ENCODE results near the gene ERO1A. TPM values are rescaled to one million over a fixed set of nuclear protein-coding genes. Genes with fewer than 3 reads are reported as not detected.

Gene ERO1A
- total and polyA plus RNA-seq, 9 of the 15 experiments (the other 6 are each of a cell fraction or from before 2014, with no cell fraction given): 11.0 to 46.2 (median 27.6) TPM

DNA sequence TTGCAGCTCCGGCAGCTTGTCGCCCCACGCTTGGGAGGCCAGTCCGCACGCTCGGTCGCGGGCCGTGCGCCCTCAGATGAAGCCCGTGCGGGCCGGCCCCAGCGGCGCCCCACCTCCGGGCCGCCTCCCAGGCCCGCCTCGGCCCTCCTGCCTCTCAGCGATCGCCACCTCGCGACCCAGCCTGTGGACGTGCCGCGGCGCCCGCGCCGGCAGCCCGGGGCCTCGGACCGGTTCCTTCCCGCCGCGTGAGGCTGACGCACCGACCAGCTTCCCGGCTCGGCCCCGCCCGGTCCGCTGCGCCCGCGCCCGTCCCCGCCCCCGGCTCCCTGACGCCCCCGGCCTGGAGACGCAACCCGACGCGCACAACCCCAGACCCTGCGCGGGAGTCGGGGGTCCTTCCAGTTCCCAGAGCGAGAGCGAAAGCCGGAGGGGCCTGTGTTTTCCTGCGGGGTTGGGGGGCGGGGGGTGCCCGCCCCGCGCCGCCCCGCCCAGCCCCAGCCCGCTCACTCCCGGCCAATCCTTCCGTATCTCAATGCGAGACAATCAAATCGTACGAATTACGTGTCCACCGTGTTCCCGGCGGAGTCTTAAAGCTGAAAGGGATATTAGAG lies at the start of gene ERO1A (continued):
- no peak for TF ChIP-seq KDM5B (IDR thresholded peaks at IDR 0.05; ENCODE audit: insufficient replicate concordance, low read depth, low read length)
- TF ChIP-seq STAT5A (IDR thresholded peaks at IDR 0.05; ENCODE audit: borderline replicate concordance, low read length): no peak
- TF ChIP-seq ZNF436 (CRISPR knock-in tag; IDR thresholded peaks at IDR 0.05): no peak
- TF ChIP-seq SAP30 (IDR thresholded peaks at IDR 0.05; ENCODE audit: borderline replicate concordance, insufficient read depth, low read depth, low read length, poor library complexity, severe bottlenecking): no peak
- TF ChIP-seq CBFA2T2 (conservative IDR thresholded peaks at IDR 0.05): no peak
- no peak for TF ChIP-seq NELFE (IDR thresholded peaks at IDR 0.05; ENCODE audit: insufficient read depth, insufficient read length)
- TF ChIP-seq ZFP36 (IDR thresholded peaks at IDR 0.05; ENCODE audit: low read depth, low read length, partially characterized antibody): no peak
- TF ChIP-seq ZNF143 (CRISPR knock-in tag; IDR thresholded peaks at IDR 0.05): no peak
- TF ChIP-seq, protein P1, sequence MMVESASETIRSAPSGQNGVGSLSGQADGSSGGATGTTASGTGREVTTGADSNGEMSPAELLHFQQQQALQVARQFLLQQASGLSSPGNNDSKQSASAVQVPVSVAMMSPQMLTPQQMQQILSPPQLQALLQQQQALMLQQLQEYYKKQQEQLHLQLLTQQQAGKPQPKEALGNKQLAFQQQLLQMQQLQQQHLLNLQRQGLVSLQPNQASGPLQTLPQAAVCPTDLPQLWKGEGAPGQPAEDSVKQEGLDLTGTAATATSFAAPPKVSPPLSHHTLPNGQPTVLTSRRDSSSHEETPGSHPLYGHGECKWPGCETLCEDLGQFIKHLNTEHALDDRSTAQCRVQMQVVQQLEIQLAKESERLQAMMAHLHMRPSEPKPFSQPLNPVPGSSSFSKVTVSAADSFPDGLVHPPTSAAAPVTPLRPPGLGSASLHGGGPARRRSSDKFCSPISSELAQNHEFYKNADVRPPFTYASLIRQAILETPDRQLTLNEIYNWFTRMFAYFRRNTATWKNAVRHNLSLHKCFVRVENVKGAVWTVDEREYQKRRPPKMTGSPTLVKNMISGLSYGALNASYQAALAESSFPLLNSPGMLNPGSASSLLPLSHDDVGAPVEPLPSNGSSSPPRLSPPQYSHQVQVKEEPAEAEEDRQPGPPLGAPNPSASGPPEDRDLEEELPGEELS (CRISPR knock-in tag; IDR thresholded peaks at IDR 0.05; ENCODE audit: borderline replicate concordance): no peak
- TF ChIP-seq FUS (optimal IDR thresholded peaks at IDR 0.05; ENCODE audit: low read depth, low read length): no peak
- TF ChIP-seq, protein P2, sequence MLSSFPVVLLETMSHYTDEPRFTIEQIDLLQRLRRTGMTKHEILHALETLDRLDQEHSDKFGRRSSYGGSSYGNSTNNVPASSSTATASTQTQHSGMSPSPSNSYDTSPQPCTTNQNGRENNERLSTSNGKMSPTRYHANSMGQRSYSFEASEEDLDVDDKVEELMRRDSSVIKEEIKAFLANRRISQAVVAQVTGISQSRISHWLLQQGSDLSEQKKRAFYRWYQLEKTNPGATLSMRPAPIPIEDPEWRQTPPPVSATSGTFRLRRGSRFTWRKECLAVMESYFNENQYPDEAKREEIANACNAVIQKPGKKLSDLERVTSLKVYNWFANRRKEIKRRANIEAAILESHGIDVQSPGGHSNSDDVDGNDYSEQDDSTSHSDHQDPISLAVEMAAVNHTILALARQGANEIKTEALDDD (IDR thresholded peaks at IDR 0.05): no peak
- no peak for TF ChIP-seq KDM4B (IDR thresholded peaks at IDR 0.05; ENCODE audit: borderline replicate concordance in 2 of 2, low read depth in 1 of 2)
- TF ChIP-seq, protein P3, sequence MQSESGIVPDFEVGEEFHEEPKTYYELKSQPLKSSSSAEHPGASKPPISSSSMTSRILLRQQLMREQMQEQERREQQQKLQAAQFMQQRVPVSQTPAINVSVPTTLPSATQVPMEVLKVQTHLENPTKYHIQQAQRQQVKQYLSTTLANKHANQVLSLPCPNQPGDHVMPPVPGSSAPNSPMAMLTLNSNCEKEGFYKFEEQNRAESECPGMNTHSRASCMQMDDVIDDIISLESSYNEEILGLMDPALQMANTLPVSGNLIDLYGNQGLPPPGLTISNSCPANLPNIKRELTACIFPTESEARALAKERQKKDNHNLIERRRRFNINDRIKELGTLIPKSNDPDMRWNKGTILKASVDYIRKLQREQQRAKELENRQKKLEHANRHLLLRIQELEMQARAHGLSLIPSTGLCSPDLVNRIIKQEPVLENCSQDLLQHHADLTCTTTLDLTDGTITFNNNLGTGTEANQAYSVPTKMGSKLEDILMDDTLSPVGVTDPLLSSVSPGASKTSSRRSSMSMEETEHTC (IDR thresholded peaks at IDR 0.05): no peak
- TF ChIP-seq ZNF830 (CRISPR knock-in tag; IDR thresholded peaks at IDR 0.05): no peak
- TF ChIP-seq, protein P4, sequence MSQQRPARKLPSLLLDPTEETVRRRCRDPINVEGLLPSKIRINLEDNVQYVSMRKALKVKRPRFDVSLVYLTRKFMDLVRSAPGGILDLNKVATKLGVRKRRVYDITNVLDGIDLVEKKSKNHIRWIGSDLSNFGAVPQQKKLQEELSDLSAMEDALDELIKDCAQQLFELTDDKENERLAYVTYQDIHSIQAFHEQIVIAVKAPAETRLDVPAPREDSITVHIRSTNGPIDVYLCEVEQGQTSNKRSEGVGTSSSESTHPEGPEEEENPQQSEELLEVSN (IDR thresholded peaks at IDR 0.05; ENCODE audit: borderline replicate concordance in 1 of 2, extremely low read depth in 1 of 2, insufficient read depth in 1 of 2, insufficient read length in 1 of 2, low read depth in 1 of 2, low read length in 1 of 2, poor library complexity in 1 of 2, severe bottlenecking in 1 of 2): peak in 1 of 2 experiments; percentile 76

Data from K562 (cell line).